Osteoblast (primary cell): ENCODE data around the gene C2CD2. TPM values are rescaled to one million over a fixed set of nuclear protein-coding genes. Genes with fewer than 3 reads are reported as not detected.
A peak's percentile ranks its signal among the peaks of the same experiment; 100 is the strongest.
"Not testable (repeated sequence)": the region's sequence is repeated elsewhere in the genome, so short reads cannot be mapped to it uniquely, and the experiment has no call there.

ENCODE experiments used
- DNase-seq: peaks from one replicate; pipeline ENCODE4 v3.0.0; 2011; ENCODE audit warnings: low spot score, mixed read lengths; ENCODE audit not compliant: insufficient read length; ENCODE audit errors: missing footprints
- H2AFZ ChIP-seq: 2 replicates; pipeline ENCODE4 v1.6.0; 2011; ENCODE audit warnings: mild to moderate bottlenecking, low read length
- H3K27ac ChIP-seq: 2 replicates; pipeline ENCODE4 v1.5.1; 2011; ENCODE audit warnings: mild to moderate bottlenecking, low read depth, low read length, moderate library complexity
- H3K27me3 ChIP-seq: 2 replicates; pipeline ENCODE4 v1.6.0; 2012; ENCODE audit warnings: mild to moderate bottlenecking, control low read depth, inconsistent platforms, low read length, moderate library complexity; ENCODE audit not compliant: insufficient read depth
- H3K36me3 ChIP-seq: 2 replicates; pipeline ENCODE4 v1.5.1; 2011; ENCODE audit warnings: mild to moderate bottlenecking, low read length, control low read depth, moderate library complexity; ENCODE audit not compliant: insufficient read depth
- H3K4me1 ChIP-seq: 2 replicates; pipeline ENCODE4 v1.5.1; 2011; ENCODE audit warnings: mild to moderate bottlenecking, low read length, control low read depth, moderate library complexity; ENCODE audit not compliant: insufficient read depth
- H3K4me2 ChIP-seq: 2 replicates; pipeline ENCODE4 v1.6.0; 2011; ENCODE audit warnings: mild to moderate bottlenecking, low read length; ENCODE audit not compliant: insufficient read depth
- H3K4me3 ChIP-seq: fragments of 200-600 bp; sonication (generic); 3 replicates; pipeline ENCODE4 v1.5.1; 2012; ENCODE audit warnings: mild to moderate bottlenecking, low read length, inconsistent platforms; ENCODE audit not compliant: insufficient read depth
- H3K79me2 ChIP-seq: 2 replicates; pipeline ENCODE4 v1.6.0; 2012; ENCODE audit warnings: mild to moderate bottlenecking, low read length, control low read depth, inconsistent platforms; ENCODE audit not compliant: insufficient read depth
- H3K9me3 ChIP-seq: 2 replicates; pipeline ENCODE4 v1.5.1; 2011; ENCODE audit warnings: low read depth, low read length, control low read depth
- H4K20me1 ChIP-seq: 2 replicates; pipeline ENCODE4 v1.6.0; 2012; ENCODE audit warnings: mild to moderate bottlenecking, low read length, control low read depth; ENCODE audit not compliant: insufficient read depth
- total RNA-seq: library from RNA; depleted of rRNA; stranded (reverse); fragments of >200 nt; gene quantifications from 2 replicates; pipeline ENCODE4 v1.2.3, GENCODE V29; 2012
- TF ChIP-seq, protein P1 (sequence below): IDR thresholded peaks from 2 replicates; pipeline ENCODE4 v1.5.1; 2011; ENCODE audit warnings: mild to moderate bottlenecking, low read depth, low read length, moderate library complexity; ENCODE audit errors: extremely low read depth

Gene C2CD2
- total RNA-seq, 1 donor, result 40.9 TPM

- Histone ChIP-seq H3K4me1 (peaks cover 19% of the 10 kb centered on the region), H3K27ac (no peak overlapping the region), H4K20me1 (no peaks in the 10 kb centered on the region), H3K27me3 (no peaks in the 10 kb centered on the region), H3K4me3 (no peak overlapping the region), H2AFZ (no peak overlapping the region), H3K79me2 (peaks cover 56% of the 10 kb centered on the region), H3K4me2 (no peak overlapping the region), H3K36me3 (peaks cover 17% of the 10 kb centered on the region), H3K9me3 (no peaks in the 10 kb centered on the region)
- TF ChIP-seq, protein P1, sequence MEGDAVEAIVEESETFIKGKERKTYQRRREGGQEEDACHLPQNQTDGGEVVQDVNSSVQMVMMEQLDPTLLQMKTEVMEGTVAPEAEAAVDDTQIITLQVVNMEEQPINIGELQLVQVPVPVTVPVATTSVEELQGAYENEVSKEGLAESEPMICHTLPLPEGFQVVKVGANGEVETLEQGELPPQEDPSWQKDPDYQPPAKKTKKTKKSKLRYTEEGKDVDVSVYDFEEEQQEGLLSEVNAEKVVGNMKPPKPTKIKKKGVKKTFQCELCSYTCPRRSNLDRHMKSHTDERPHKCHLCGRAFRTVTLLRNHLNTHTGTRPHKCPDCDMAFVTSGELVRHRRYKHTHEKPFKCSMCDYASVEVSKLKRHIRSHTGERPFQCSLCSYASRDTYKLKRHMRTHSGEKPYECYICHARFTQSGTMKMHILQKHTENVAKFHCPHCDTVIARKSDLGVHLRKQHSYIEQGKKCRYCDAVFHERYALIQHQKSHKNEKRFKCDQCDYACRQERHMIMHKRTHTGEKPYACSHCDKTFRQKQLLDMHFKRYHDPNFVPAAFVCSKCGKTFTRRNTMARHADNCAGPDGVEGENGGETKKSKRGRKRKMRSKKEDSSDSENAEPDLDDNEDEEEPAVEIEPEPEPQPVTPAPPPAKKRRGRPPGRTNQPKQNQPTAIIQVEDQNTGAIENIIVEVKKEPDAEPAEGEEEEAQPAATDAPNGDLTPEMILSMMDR, result no peak
- no peak for DNase-seq
These were observed 47.1 kb upstream of the C2CD2 start for GRCh38 chr21:42000908-42001307.

DNA sequence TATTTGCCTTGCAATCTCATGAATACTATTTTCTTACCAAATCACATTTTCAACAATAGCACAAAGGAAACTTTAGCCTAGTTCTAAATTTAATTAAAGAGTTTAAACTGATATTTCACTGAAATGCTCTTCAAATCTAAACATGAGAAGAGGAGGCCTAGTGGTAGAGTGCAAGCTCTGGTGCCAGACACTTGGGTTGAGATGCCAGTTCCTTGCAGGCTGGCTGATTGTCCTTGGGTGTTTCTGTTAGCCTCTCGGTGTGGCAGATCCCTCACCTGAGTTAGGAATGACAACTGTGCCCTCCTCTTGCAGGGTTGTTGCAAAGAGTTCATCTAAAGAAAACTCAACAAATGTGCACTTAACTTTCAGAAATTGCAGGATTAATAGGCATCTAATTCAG, 43.8 kb upstream of the C2CD2 start:
- Histone ChIP-seq H3K27ac (no peak overlapping the region), H3K79me2 (peaks cover 35% of the 10 kb centered on the region)
- TF ChIP-seq, protein P1, result no peak

DNA sequence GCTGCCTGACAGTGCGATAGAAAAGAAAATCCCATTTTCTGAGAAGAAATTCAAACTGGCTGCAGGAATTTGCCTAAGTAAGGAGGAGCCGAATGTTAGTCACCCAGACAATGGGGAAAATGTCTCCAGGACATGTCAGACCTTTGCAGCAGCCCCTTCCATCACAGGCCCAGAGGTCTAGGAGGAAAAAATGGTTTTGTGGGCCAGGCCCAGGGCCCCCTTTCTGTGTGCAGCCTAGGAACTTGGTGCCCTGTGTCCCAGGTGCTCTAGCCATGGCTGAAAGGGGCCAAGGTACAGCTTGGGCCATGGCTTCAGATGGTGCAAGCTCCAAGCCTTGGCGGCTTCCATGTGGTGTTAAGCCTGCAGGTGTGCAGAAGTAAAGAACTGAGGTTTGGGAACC, 41.8 kb upstream of the C2CD2 start:
- Histone ChIP-seq H3K36me3 (peaks cover 34% of the 10 kb centered on the region), H3K9me3 (no peaks in the 10 kb centered on the region), H4K20me1 (no peaks in the 10 kb centered on the region), H3K4me2 (no peak overlapping the region), H3K4me3 (no peak overlapping the region), H3K4me1 (peaks cover 15% of the 10 kb centered on the region), H3K79me2 (peaks cover 21% of the 10 kb centered on the region), H2AFZ (no peak overlapping the region), H3K27ac (no peak overlapping the region), H3K27me3 (no peaks in the 10 kb centered on the region)
- no peak for DNase-seq
- TF ChIP-seq, protein P1, result no peak

More for the DNA sequence above, 43.8 kb upstream of the C2CD2 start:
- Histone ChIP-seq H4K20me1 (no peaks in the 10 kb centered on the region), H3K9me3 (no peaks in the 10 kb centered on the region), H3K36me3 (peaks cover 25% of the 10 kb centered on the region), H3K4me2 (no peak overlapping the region), H2AFZ (no peak overlapping the region), H3K4me1 (peaks cover 25% of the 10 kb centered on the region), H3K4me3 (no peak overlapping the region), H3K27me3 (no peaks in the 10 kb centered on the region)
- DNase-seq, result no peak

DNA sequence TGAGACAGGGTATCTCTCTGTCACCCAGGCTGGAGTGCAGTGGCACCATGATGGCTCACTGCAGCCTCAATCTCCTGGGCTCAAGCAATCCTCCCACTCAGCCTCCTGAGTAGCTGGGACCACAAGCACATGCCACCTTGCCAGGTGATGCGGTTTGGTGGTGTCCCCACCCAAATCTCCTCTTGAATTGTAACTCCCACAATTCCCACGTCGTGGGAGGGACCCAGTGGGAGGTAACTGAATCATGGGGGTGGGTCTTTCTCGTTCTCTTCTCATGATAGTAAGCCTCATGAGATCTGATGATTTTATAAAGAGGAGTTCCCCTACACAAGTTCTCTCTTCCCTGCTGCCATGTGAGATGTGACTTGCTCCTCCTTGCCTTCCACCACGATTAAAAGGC, 40.8 kb upstream of the C2CD2 start:
- H3K27ac ChIP-seq, result peak overlapping the region; percentile 6
- peaks cover 15% of the 10 kb centered on the region for H3K4me1 ChIP-seq
- H3K27me3 ChIP-seq, H4K20me1 ChIP-seq, DNase-seq, H3K4me3 ChIP-seq, H3K4me2 ChIP-seq, H3K9me3 ChIP-seq, H2AFZ ChIP-seq: not testable (repeated sequence)
- H3K36me3 ChIP-seq, result peaks cover 30% of the 10 kb centered on the region
- peaks cover 12% of the 10 kb centered on the region for H3K79me2 ChIP-seq
